Measurements from ENCODE around the gene GALNT12.

DNA sequence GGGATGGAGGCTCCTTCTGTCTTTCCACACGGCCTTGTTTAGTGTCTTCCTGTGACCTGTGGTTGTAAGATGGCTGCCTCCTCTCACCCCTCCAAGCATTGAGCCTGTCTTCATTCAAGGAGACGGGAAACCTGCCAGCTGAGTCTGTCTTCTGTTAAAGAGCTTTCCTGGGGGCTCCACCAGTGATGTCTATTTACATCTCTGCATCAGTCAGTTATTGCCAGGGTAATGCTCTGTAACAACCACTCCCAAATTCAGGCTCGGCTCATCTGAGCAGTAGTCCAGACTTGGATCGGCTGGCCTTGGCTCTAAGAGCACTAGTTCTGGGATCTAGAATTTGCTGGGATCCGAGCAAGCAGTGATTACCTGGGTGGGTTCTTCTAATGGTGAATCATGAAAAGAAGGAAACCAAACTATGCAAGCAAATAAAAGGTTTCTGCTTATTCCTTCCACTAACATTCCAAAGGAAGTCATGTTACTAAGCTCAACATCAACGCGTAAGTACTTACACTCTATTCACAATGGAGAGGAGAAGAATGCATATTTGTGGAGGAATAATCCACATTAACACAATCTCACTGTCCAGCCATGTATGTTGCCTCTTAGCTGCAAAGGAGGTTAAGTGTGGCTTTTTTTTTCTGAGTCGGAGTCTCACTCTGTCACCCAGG lies 61.7 kb downstream of the GALNT12 start:
- no peak for TF ChIP-seq POLR2A (IDR thresholded peaks at IDR 0.05; ENCODE audit: borderline replicate concordance, extremely low read depth, insufficient read depth, insufficient read length)
- TF ChIP-seq, protein P1, sequence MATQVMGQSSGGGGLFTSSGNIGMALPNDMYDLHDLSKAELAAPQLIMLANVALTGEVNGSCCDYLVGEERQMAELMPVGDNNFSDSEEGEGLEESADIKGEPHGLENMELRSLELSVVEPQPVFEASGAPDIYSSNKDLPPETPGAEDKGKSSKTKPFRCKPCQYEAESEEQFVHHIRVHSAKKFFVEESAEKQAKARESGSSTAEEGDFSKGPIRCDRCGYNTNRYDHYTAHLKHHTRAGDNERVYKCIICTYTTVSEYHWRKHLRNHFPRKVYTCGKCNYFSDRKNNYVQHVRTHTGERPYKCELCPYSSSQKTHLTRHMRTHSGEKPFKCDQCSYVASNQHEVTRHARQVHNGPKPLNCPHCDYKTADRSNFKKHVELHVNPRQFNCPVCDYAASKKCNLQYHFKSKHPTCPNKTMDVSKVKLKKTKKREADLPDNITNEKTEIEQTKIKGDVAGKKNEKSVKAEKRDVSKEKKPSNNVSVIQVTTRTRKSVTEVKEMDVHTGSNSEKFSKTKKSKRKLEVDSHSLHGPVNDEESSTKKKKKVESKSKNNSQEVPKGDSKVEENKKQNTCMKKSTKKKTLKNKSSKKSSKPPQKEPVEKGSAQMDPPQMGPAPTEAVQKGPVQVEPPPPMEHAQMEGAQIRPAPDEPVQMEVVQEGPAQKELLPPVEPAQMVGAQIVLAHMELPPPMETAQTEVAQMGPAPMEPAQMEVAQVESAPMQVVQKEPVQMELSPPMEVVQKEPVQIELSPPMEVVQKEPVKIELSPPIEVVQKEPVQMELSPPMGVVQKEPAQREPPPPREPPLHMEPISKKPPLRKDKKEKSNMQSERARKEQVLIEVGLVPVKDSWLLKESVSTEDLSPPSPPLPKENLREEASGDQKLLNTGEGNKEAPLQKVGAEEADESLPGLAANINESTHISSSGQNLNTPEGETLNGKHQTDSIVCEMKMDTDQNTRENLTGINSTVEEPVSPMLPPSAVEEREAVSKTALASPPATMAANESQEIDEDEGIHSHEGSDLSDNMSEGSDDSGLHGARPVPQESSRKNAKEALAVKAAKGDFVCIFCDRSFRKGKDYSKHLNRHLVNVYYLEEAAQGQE (IDR thresholded peaks at IDR 0.05; ENCODE audit: low read depth): no peak
- no peak for TF ChIP-seq SRF (IDR thresholded peaks at IDR 0.05; ENCODE audit: low read depth)
- no peak for TF ChIP-seq ZNF274 (IDR thresholded peaks at IDR 0.05; ENCODE audit: low read depth, low read length)
- TF ChIP-seq, protein P2, sequence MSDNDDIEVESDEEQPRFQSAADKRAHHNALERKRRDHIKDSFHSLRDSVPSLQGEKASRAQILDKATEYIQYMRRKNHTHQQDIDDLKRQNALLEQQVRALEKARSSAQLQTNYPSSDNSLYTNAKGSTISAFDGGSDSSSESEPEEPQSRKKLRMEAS (IDR thresholded peaks at IDR 0.05): no peak
- TF ChIP-seq SIN3A (IDR thresholded peaks at IDR 0.05; ENCODE audit: low read depth): no peak
- TF ChIP-seq, protein P3, sequence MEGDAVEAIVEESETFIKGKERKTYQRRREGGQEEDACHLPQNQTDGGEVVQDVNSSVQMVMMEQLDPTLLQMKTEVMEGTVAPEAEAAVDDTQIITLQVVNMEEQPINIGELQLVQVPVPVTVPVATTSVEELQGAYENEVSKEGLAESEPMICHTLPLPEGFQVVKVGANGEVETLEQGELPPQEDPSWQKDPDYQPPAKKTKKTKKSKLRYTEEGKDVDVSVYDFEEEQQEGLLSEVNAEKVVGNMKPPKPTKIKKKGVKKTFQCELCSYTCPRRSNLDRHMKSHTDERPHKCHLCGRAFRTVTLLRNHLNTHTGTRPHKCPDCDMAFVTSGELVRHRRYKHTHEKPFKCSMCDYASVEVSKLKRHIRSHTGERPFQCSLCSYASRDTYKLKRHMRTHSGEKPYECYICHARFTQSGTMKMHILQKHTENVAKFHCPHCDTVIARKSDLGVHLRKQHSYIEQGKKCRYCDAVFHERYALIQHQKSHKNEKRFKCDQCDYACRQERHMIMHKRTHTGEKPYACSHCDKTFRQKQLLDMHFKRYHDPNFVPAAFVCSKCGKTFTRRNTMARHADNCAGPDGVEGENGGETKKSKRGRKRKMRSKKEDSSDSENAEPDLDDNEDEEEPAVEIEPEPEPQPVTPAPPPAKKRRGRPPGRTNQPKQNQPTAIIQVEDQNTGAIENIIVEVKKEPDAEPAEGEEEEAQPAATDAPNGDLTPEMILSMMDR (IDR thresholded peaks at IDR 0.05 in 2 of 3, conservative IDR thresholded peaks at IDR 0.05 in 1 of 3; ENCODE audit: borderline replicate concordance in 1 of 3, insufficient read depth in 1 of 3, low read depth in 2 of 3, low read length in 2 of 3): no peak
- no peak for TF ChIP-seq YY1 (IDR thresholded peaks at IDR 0.05; ENCODE audit: extremely low read depth, insufficient replicate concordance, low read depth, low read length)
- TF ChIP-seq EZH2phosphoT487 (IDR thresholded peaks at IDR 0.05; ENCODE audit: borderline replicate concordance): no peak
